Fibroblast of the aortic adventitia (primary cell): ENCODE results near the gene SCARF2. TPM values are rescaled to one million over a fixed set of nuclear protein-coding genes. Genes with fewer than 3 reads are reported as not detected.

Source experiments
- small RNA-seq: library from RNA; depleted of rRNA; stranded (forward); fragments of <200 nt; gene quantifications from one replicate; pipeline ENCODE3, GENCODE V24; 2012
- total RNA-seq: library from RNA; depleted of rRNA; stranded (reverse); fragments of >200 nt; gene quantifications from 2 replicates; pipeline ENCODE4 v1.2.3, GENCODE V29; 2012; ENCODE audit warnings: low replicate concordance

SCARF2 gene
- total RNA-seq, 1 donor = 11.8 TPM

Small RNA genes within 50 kb of the gene (small RNA-seq; reads per million reads assigned to genes)
- gene RF00019 (not detected), gene RN7SL812P (not detected), gene RNU6-225P (not detected), gene RNY1P9 (not detected)

Other genes starting within 250 kb of the SCARF2 start
- gene RTN4R, start 169.5 kb downstream of the SCARF2 start, total RNA-seq = 0.09 TPM in 1 of 2 replicates, not detected in the other
- 58.2 and 74.7 TPM in 2 replicates for gene DGCR6L, start 117.8 kb downstream of the SCARF2 start, total RNA-seq
- gene ZNF74, start 43.7 kb downstream of the SCARF2 start, total RNA-seq = 5.8 and 44.3 TPM in 2 replicates
- gene KLHL22, start 58.0 kb upstream of the SCARF2 start, total RNA-seq = 12.3 and 29.6 TPM in 2 replicates
- gene MED15, start 69.8 kb upstream of the SCARF2 start, total RNA-seq = 24.4 and 44.2 TPM in 2 replicates